GM12878 (cell line): ENCODE results near the gene NOVA1. TPM values are rescaled to one million over a fixed set of nuclear protein-coding genes. Genes with fewer than 3 reads are reported as not detected.

Experiments used
- ATAC-seq: fragments of 200-7000 bp; cut with Tn5 transposase; 3 replicates; pipeline ENCODE4 v1.9.1; 2020; ENCODE audit warnings: mild to moderate bottlenecking, moderate library complexity
- BruUV-seq: library from RNA; stranded (reverse); fragments of 400-500 nt; replicated peaks from 2 replicates; lab custom pipeline; 2021; lab: Mats Ljungman, UMichigan
- CTCF ChIA-PET: fragments of 300-600 bp; sonication (Branson Sonifier 250); formaldehyde crosslinking; extraction: SDS; loops from one replicate; lab custom pipeline; 2021; ENCODE audit warnings: inconsistent platforms; lab: Yijun Ruan, JAX
- POLR2A ChIA-PET: fragments of 350-600 bp; formaldehyde crosslinking; extraction: SDS; loops from one replicate; lab custom pipeline; 2021; ENCODE audit warnings: inconsistent platforms; lab: Charles Lee
- RAD21 ChIA-PET: fragments of 300-600 bp; sonication (Branson Sonifier 250); formaldehyde crosslinking; loops from one replicate; lab custom pipeline; 2023; ENCODE audit warnings: antibody characterized with exemption; ENCODE audit not compliant: unreplicated experiment; lab: Charles Lee
- SMC1A ChIA-PET: fragments of 300-600 bp; sonication (Branson Sonifier 250); formaldehyde crosslinking; loops from one replicate; lab custom pipeline; 2023; ENCODE audit not compliant: unreplicated experiment, uncharacterized antibody; lab: Charles Lee
- DNase-seq: peaks from one replicate; pipeline ENCODE4 v3.0.0-alpha.2; 2011; ENCODE audit warnings: low read depth, low spot score
- FAIRE-seq: peaks from 3 replicates; lab custom pipeline; 2011; peaks lifted over from hg19 to GRCh38; lab: Jason Lieb, UNC
- H2AFZ ChIP-seq: 2 replicates; pipeline ENCODE4 v1.6.0; 2011; ENCODE audit warnings: low read depth, low read length, control low read depth; ENCODE audit not compliant: control insufficient read depth
- H3K27ac ChIP-seq: 2 replicates; pipeline ENCODE4 v1.5.1; 2011; ENCODE audit warnings: control low read depth; ENCODE audit not compliant: control insufficient read depth, insufficient read depth
- H3K27me3 ChIP-seq, 2 experiments: replicated peaks in 1 of 2; 2 replicates each; pipeline versions ENCODE4 v1.6.0 to v1.6.1; 2011; ENCODE audit warnings: low read length in 1 of 2; ENCODE audit not compliant: control insufficient read depth in 2 of 2, insufficient read depth in 2 of 2
- H3K36me3 ChIP-seq, 2 experiments: 2 replicates each; pipeline ENCODE4 v1.5.1; 2011; ENCODE audit warnings: low read length in 1 of 2; ENCODE audit not compliant: control insufficient read depth in 2 of 2, insufficient read depth in 2 of 2
- H3K4me1 ChIP-seq: 2 replicates; pipeline ENCODE4 v1.6.1; 2011; ENCODE audit warnings: mild to moderate bottlenecking, low read length, moderate library complexity, mixed read lengths; ENCODE audit not compliant: control insufficient read depth, insufficient read depth
- H3K4me2 ChIP-seq: 2 replicates; pipeline ENCODE4 v1.6.0; 2011; ENCODE audit warnings: control low read depth; ENCODE audit not compliant: control insufficient read depth, insufficient read depth
- H3K4me3 ChIP-seq: fragments of 200-600 bp; sonication (generic); 2 replicates; pipeline ENCODE4 v1.5.1; 2016
- H3K79me2 ChIP-seq: 2 replicates; pipeline ENCODE4 v1.6.0; 2011; ENCODE audit warnings: low read length; ENCODE audit not compliant: control insufficient read depth, insufficient read depth
- H3K9ac ChIP-seq: 2 replicates; pipeline ENCODE4 v1.8.0; 2011; ENCODE audit warnings: low read length, control low read depth, mixed read lengths; ENCODE audit not compliant: control insufficient read depth, insufficient read depth
- H3K9me3 ChIP-seq: replicated peaks from 3 replicates; pipeline ENCODE4 v1.5.1; 2011; ENCODE audit warnings: mild to moderate bottlenecking, low read length; ENCODE audit not compliant: control insufficient read depth, insufficient read depth
- H4K20me1 ChIP-seq: 2 replicates; pipeline ENCODE4 v1.6.0; 2011; ENCODE audit not compliant: control insufficient read depth, insufficient read depth
- CBX5 ChIP-seq: sonication (generic); IDR thresholded peaks from 2 replicates; pipeline ENCODE4 v1.6.1; 2016; ENCODE audit warnings: low read depth, moderate library complexity, mild to moderate bottlenecking, inconsistent platforms
- NR2C1 ChIP-seq: fragments of 450-650 bp; IDR thresholded peaks from 2 replicates; pipeline ENCODE4 v1.6.1; 2017; ENCODE audit warnings: antibody characterized with exemption, mild to moderate bottlenecking, moderate library complexity
- RAD21 ChIP-seq: IDR thresholded peaks from 2 replicates; pipeline ENCODE4 v1.6.1; 2011; ENCODE audit warnings: mild to moderate bottlenecking, low read depth, low read length, moderate library complexity; ENCODE audit not compliant: insufficient read depth
- RAD51 ChIP-seq: fragments of 450-650 bp; IDR thresholded peaks from 2 replicates; pipeline ENCODE4 v1.6.1; 2016; ENCODE audit warnings: moderate library complexity, mild to moderate bottlenecking, inconsistent platforms
- RBBP5 ChIP-seq: fragments of 200-600 bp; sonication (generic); conservative IDR thresholded peaks from 2 replicates; pipeline ENCODE4 v1.6.1; 2016
- TCF12 ChIP-seq: IDR thresholded peaks from 2 replicates; pipeline ENCODE4 v1.6.1; 2011; ENCODE audit warnings: low read depth, mild to moderate bottlenecking, low read length
- ZNF622 ChIP-seq: fragments of 450-650 bp; IDR thresholded peaks from 2 replicates; pipeline ENCODE4 v1.6.1; 2017; ENCODE audit warnings: mild to moderate bottlenecking, inconsistent platforms
- WGBS: methylation state at CpG from one replicate; pipeline ENCODE4 v1.1.6; 2016; ENCODE audit warnings: low lambda C conversion rate; ENCODE audit not compliant: insufficient replicate concordance, insufficient coverage; ENCODE audit errors: missing lambda C conversion rate; 5-methylcytosine and 5-hydroxymethylcytosine counted together
- in situ Hi-C: fragments of 300-500 bp; cut with MboI; formaldehyde crosslinking; loops from 9 replicates; pipeline ENCODE4 v1.14.3; 2018; ENCODE audit warnings: mixed read lengths
- intact Hi-C: fragments of 100-400 bp; cut with micrococcal nuclease; formaldehyde crosslinking; loops from one replicate; pipeline ENCODE4 v1.14.2; 2022; ENCODE audit not compliant: unreplicated experiment
- polyA plus RNA-seq, 11 experiments: library from polyadenylated mRNA; depleted of rRNA in 4 of 11; unstranded in 6 of 11; stranded (reverse) in 5 of 11; fragments of >200 nt; fragmentation: Nextera tagmentation in 4 of 11; fragmentation: Illumina TruSeq in 1 of 11; extraction: Ambion mirVana in 4 of 11; extraction: Trizol in 1 of 11; gene quantifications; 1 replicate in 1 of 11; 2 replicates in 10 of 11; pipeline versions ENCODE4 v1.2.1 to v1.2.3, GENCODE V29; 2011 to 2016; ENCODE audit warnings: inconsistent platforms in 2 of 11, missing spikeins in 2 of 11, low read depth in 1 of 11
- total RNA-seq, 4 experiments: library from RNA; depleted of rRNA in 3 of 4; stranded (reverse); fragments of >200 nt in 3 of 4; fragmentation: Illumina TruSeq in 1 of 4; extraction: Trizol in 1 of 4; gene quantifications; 2 replicates each; pipeline versions ENCODE4 v1.2.1 to v1.2.3, GENCODE V29; 2013 to 2021
- TF ChIP-seq, protein P1 (sequence below): fragments of 150-350 bp; IDR thresholded peaks from 2 replicates; pipeline ENCODE4 v1.6.1; 2016; ENCODE audit warnings: low read depth, low read length

NOVA1 gene
- total and polyA plus RNA-seq, 10 of the 15 experiments (the other 5 are each of a cell fraction or from before 2014, with no cell fraction given), result 0.05 to 0.41 TPM; not detected in 8

DNA sequence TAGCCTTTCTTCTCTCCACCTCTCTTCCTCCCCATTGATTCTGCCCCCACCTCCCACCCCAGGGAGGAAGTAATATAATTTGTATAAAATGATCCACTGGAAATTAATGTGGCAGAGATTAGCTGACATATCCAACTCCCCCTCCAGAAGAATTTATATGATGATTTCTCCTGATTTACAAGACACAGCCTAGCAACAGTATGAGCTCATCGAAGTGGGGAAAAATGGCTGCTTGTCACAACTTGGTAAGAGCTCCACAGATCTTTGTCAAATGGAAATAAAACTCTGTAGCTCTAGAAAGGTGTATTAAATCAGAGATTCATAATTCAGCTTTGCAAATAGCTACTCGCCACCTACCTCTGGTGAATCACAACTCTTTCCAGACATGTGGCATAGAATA is 195.7 kb downstream of the NOVA1 start:
- ATAC-seq (no peak), DNase-seq (no peak), FAIRE-seq (no peak)
- ChIA-PET RAD21 (no interaction called here), SMC1A (no interaction called here), POLR2A (no interaction called here), CTCF (no interaction called here)
- Histone ChIP-seq H3K9ac (no peak overlapping the region), H3K9me3 (no peaks in the 10 kb centered on the region), H3K36me3 (no peaks in the 10 kb centered on the region), H3K4me1 (no peaks in the 10 kb centered on the region), H3K4me2 (no peak overlapping the region), H3K27me3 (no peaks in the 10 kb centered on the region), H4K20me1 (no peaks in the 10 kb centered on the region), H3K79me2 (no peaks in the 10 kb centered on the region), H3K27ac (no peak overlapping the region), H3K4me3 (no peak overlapping the region), H2AFZ (no peak overlapping the region)
- intact Hi-C loops, result no loop called here
- in situ Hi-C loops, result no loop called here
- 29% methylated on average over 2 of the region's 2 CpGs for WGBS
- BruUV-seq, result no TSS peak
- TF ChIP-seq RAD51 (no peak), ZNF622 (no peak), TCF12 (no peak), NR2C1 (no peak), RAD21 (no peak), RBBP5 (no peak), CBX5 (no peak)
- TF ChIP-seq, protein P1, sequence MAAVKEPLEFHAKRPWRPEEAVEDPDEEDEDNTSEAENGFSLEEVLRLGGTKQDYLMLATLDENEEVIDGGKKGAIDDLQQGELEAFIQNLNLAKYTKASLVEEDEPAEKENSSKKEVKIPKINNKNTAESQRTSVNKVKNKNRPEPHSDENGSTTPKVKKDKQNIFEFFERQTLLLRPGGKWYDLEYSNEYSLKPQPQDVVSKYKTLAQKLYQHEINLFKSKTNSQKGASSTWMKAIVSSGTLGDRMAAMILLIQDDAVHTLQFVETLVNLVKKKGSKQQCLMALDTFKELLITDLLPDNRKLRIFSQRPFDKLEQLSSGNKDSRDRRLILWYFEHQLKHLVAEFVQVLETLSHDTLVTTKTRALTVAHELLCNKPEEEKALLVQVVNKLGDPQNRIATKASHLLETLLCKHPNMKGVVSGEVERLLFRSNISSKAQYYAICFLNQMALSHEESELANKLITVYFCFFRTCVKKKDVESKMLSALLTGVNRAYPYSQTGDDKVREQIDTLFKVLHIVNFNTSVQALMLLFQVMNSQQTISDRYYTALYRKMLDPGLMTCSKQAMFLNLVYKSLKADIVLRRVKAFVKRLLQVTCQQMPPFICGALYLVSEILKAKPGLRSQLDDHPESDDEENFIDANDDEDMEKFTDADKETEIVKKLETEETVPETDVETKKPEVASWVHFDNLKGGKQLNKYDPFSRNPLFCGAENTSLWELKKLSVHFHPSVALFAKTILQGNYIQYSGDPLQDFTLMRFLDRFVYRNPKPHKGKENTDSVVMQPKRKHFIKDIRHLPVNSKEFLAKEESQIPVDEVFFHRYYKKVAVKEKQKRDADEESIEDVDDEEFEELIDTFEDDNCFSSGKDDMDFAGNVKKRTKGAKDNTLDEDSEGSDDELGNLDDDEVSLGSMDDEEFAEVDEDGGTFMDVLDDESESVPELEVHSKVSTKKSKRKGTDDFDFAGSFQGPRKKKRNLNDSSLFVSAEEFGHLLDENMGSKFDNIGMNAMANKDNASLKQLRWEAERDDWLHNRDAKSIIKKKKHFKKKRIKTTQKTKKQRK, result no peak
